CD4-positive, alpha-beta T cell treated with Interleukin-21 for 1 hour (primary cell): ENCODE data around the gene CDS1.
"Not testable (repeated sequence)": the region's sequence is repeated elsewhere in the genome, so short reads cannot be mapped to it uniquely, and the experiment has no call there.

Source experiments
- DNase-seq: peaks from one replicate; pipeline ENCODE4 v3.0.0-alpha.2; 2020

CDS1 gene

GRCh38 chr4:84614891-84615290, 32.0 kb downstream of the CDS1 start:
- no peak for DNase-seq

DNA sequence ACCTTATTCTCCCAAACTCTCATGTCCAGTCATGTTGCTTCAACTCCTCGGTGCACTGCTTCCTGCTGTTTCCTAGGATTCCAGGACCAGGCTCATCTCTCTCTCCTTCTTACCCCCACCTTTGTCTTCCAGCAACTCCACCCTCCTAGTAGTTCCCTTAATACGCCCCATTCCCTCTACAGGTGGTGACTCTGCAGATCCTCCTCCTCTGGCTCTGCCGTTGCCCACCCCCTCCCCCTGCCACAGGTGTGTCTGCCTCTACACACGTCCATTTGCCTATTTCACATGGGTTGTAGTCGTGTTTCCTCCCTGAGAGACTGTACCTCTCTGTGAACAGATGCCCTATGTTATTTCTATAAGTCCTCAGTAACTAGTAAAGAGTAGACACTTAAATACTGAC, 32.4 kb downstream of the CDS1 start:
- no peak for DNase-seq

DNA sequence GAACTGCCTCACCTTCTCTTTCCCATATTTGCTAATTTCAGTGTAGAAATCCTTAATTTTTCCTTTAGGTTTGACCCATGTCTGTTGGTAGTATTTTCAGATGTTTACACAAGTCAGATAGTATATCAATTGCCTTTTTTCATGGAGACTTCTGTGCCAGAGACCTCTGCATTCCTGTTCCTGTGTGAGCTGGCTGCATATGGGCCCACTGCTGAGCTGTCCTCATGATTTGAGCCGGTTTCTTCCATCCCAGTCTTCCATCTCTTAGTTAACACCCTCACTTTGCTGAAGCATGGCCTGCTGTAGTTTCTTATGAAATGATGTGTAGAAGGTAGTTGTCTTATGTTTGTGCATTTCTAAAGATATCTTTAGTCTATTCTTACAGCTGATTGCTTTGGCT, 40.0 kb downstream of the CDS1 start:
- no peak for DNase-seq

GRCh38 chr4:84623661-84624060, 40.7 kb downstream of the CDS1 start:
- no peak for DNase-seq

GRCh38 chr4:84626673-84627072, 43.7 kb downstream of the CDS1 start:
- DNase-seq: no peak

DNA sequence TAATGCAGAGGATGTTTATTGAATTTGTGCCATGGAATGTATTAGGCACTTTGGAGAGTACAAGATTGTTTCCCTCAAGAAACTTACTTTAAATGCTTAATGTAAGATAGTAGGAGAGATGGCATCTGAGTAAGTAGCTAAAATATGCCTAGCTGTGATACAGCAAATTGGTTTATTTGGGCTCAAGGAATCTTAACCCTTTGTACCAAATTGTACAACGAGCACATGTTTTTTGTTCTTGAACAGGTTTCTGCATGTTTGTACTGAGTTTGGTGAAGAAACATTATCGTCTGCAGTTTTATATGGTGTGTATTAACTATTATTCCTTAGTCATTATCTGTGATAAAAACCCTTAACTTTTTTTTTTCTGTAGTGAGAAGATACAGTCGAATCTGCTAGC, 48.6 kb downstream of the CDS1 start:
- no peak for DNase-seq

- no peak for DNase-seq
Observed at GRCh38 chr4:84632092-84632491, 49.2 kb downstream of the CDS1 start.

DNA sequence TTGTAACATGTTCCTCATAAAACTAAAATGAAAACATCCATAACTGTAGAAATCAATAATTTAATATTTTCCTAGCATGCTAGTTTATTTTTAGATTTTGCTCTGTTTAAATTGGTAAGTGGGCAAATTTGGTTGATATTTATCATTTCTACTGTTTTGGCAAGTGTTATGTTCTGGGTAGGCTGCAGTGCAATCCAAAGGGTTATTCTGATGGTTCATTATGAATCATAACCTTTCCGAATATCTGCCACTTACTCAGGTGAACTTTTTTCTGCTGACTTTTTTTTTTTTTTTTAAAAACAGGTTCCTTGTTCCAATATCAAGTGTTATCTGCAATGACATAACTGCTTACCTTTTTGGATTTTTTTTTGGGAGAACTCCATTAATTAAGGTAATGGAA, 52.0 kb downstream of the CDS1 start:
- no peak for DNase-seq

DNA sequence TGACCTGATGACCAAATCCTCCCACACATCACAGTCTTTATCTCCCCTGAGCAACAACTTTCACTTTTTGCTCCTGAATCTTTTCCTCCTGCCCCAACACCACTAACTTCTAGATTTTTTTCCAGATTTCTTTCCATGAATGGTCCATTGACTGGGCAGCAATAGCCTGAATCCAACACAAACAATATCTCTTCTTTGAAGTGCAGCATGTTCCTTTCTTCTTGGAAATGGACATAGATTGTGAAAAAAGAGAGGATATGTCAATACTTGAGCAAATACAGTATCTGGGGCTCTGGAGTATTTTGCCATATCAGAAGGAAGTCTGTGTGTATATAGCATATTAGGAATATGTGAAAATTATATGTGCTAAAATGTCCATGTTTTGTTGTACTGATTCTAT, 55.2 kb downstream of the CDS1 start:
- no peak for DNase-seq

- no peak for DNase-seq
Observed at GRCh38 chr4:84639145-84639544, 56.2 kb downstream of the CDS1 start.

- no peak for DNase-seq
Observed at GRCh38 chr4:84644087-84644486, 61.2 kb downstream of the CDS1 start.

GRCh38 chr4:84647312-84647884, 64.5 kb downstream of the CDS1 start:
- no peak for DNase-seq

DNA sequence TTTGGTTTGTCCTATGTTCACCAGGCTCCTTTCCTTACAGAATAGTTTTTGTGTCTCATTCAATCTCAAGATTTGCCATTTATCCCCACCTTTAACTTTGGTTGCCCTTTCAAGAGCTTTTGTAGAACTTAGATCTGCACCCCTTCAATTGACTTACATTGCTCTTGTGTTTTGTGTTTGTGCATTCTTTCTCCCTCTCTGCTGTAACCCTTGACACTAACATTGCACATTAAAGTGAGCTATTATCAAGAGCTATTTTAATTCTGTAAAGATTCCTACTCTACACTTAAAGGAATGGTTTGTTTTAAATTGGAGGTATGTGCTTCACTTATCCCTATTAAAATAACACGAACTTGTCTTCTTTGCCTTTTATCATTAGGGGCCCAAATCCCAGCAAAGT, 65.3 kb downstream of the CDS1 start:
- DNase-seq: no peak

DNA sequence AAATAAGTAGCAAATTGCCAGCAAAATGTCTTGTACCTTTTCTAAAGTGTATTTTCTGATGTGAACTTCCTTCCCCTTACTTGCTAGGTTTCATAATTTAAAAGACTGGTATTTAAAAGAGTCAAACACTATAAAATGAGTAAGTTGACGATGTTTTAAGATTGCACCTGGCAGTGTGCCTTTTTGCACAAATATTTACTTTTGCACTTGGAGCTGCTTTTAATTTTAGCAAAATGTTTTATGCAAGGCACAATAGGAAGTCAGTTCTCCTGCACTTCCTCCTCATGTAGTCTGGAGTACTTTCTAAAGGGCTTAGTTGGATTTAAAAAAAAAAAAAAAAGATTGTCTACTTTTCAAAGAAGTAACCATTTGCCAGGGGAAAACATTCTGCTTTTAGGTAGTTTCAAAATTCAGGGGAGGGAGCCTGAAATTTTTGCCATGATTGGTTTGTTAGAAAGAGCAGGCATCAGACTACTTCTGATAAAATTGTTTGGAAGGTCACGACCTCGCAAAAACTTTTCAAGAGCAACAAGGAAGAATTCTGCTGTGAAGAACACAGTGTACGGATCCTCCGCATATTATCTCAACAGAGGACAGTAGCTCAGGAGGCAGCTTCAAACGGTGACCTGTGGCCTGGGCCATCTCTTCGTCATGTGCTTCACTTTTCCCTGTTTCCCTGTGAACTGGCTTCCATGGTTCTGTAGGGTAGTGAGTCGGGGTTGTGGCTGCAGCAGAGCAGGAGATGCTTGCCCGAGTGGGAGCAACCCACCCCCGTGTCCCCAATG, 66.1 kb downstream of the CDS1 start:
- no peak for DNase-seq

DNA sequence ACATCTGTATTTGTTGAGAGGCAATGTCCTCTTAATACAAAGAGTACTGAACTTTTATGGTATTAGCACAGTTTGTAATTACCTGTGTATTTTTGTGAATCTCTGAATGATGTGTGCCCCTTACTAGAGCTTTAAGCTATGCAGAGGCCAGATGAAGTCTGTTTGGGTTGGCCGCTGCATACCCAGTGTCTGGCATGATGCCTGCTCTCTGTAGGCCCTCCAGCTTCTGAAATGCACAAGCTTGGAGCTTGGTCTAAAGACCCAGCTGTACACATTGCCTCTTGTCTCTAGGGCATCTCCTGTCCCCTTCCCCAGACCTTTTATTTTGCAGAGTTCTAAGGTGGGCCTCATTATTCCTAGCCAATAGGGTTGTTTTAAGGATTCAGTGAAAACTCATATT, 68.6 kb downstream of the CDS1 start:
- DNase-seq: no peak

DNA sequence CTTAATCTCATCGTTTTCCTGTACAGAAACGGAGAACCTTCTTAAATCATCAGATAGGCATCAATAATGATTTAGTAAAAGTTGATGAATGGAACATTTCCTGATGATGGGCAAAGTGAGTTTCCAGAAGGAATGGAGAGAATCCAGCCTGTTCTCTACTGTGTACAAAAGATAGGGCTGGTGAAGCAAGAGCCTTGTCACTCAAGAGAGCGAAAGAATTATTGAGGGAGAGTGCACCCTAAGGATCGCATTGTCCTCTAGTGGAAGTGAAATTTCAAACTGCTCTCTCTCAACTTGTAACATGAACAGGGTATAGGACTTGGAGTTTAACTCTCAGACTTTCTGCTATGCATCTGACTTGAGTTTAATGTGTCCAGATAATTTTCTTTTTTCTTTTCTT, 69.6 kb downstream of the CDS1 start:
- DNase-seq: no peak

GRCh38 chr4:84660606-84661005, 77.7 kb downstream of the CDS1 start:
- DNase-seq: no peak

- DNase-seq: no peak
Observed at GRCh38 chr4:84661191-84661939, 78.4 kb downstream of the CDS1 start.

DNA sequence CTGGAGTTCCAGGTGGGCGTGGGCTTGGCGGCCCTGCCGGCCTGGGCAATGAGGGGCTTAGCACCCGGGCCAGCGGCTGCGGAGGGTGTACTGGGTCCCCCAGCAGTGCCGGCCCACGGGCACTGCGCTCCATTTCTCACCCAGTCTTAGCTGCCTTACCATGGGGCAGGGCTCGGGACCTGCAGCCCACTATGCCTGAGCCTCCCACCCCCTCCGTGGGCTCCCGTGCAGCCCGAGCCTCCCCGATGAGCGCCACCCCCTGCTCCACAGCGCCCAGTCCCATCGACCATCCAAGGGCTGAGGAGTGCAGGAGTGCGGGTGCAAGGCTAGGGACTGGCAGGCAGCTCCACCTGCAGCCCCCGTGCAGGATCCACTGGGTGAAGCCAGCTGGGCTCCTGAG, 81.8 kb downstream of the CDS1 start:
- not testable (repeated sequence) for DNase-seq

- no peak for DNase-seq
Observed at GRCh38 chr4:84666439-84666838, 83.5 kb downstream of the CDS1 start.

- DNase-seq: no peak
Observed at GRCh38 chr4:84669201-84669600, 86.3 kb downstream of the CDS1 start.

- DNase-seq: no peak
Observed at GRCh38 chr4:84672177-84672576, 89.2 kb downstream of the CDS1 start.

DNA sequence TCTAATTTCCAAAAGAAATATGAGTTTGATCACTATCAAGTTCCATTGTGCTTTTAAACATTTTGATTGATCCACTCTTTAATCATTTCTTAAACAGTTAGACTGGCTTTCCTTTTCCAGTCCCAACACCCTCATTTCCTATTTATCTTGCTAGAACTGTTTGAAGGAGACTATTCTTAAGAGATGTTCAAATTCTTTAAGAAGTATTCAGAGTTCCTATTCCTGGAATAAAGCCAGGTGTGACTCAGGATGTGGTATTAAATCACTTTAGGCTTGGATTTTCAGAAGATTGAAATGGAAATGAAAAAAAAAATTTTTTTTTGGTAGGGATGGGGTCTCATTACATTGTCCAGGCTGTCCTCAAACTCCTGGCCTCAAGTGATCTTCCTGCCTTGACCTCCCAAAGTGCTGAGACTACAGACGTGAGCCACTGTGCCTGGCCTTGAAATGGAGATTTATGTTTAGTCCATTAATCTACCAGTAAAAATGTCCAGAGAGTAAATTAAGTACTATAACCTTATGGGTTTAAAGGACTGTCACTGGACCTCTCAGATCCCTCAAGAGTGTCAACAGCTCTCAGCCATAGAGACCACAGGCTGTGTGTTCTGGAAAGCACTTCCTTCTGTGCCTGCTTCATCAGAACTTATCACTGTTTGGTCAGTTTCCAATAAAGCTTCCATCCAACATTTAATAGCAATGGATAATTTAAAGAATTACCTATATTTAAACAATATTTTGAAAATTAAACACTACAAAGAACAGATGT, 90.7 kb downstream of the CDS1 start:
- no peak for DNase-seq
